ENCODE results near the gene ARHGEF6. TPM values are rescaled to one million over a fixed set of nuclear protein-coding genes. Genes with fewer than 3 reads are reported as not detected.
A peak's percentile ranks its signal among the peaks of the same experiment; 100 is the strongest.
"Not testable (repeated sequence)": the region's sequence is repeated elsewhere in the genome, so short reads cannot be mapped to it uniquely, and the experiment has no call there.

Gene ARHGEF6
- 10 to 100 TPM; 36.1 to 43.2 (median 38.6) TPM for total RNA-seq
- 17.1 TPM for polyA plus RNA-seq
- long read RNA-seq, donor 1, full-length matches to known transcripts, result 20 of 71 reads
- long read RNA-seq, donor 1, partial matches to known transcripts, result 9 of 71 reads
- long read RNA-seq, donor 1, other reads (novel, unspliced or antisense), result 42 of 71 reads
- long read RNA-seq, donor 2, full-length matches to known transcripts, result 7 of 18 reads
- long read RNA-seq, donor 2, partial matches to known transcripts, result 1 of 18 reads
- long read RNA-seq, donor 2, other reads (novel, unspliced or antisense), result 10 of 18 reads
- long read RNA-seq, donor 3, full-length matches to known transcripts, result 38 of 136 reads
- long read RNA-seq, donor 3, partial matches to known transcripts, result 23 of 136 reads
- long read RNA-seq, donor 3, other reads (novel, unspliced or antisense), result 75 of 136 reads
- long read RNA-seq, donor 4, full-length matches to known transcripts, result 11 of 27 reads
- long read RNA-seq, donor 4, partial matches to known transcripts, result 0 of 27 reads
- long read RNA-seq, donor 4, other reads (novel, unspliced or antisense), result 16 of 27 reads

- no peak for DNase-seq
These were observed at the start of gene ARHGEF6 for GRCh38 chrX:136780763-136781162. TSS of gene ARHGEF6 (minus strand) at chrX:136780932. CDS start at chrX:136780882, 50 bp downstream.

GRCh38 chrX:136829413-136829812 lies 48.7 kb upstream of the ARHGEF6 start:
- H3K27ac ChIP-seq (ENCODE audit: low read length), result no peak overlapping the region
- no peaks in the 10 kb centered on the region for H3K4me1 ChIP-seq (ENCODE audit: control insufficient read depth, insufficient read depth, low read length)
- no peaks in the 10 kb centered on the region for H3K27me3 ChIP-seq (ENCODE audit: control insufficient read depth, insufficient read depth)
- 69% methylated on average over 5 of the region's 5 CpGs for whole genome bisulfite sequencing
- no peaks in the 10 kb centered on the region for H3K9me3 ChIP-seq (ENCODE audit: control insufficient read depth, low read length)
- H3K4me3 ChIP-seq (ENCODE audit: low read length), result no peak overlapping the region
- intact Hi-C loops (cut with DNase I), result no loop called here
- ATAC-seq (no peak), DNase-seq (no peak)

More at GRCh38 chrX:136780763-136781162, at the start of gene ARHGEF6:
- peak within 1 kb of the TSS; percentile 52 for H3K27ac ChIP-seq (ENCODE audit: low read length)
- peak in 1 of 2 donors; percentile 45 for ATAC-seq
- peak within 1 kb of the TSS; percentile 56 for H3K4me3 ChIP-seq (ENCODE audit: low read length)
- H3K4me1 ChIP-seq (ENCODE audit: control insufficient read depth, insufficient read depth, low read length), result peaks cover 2% of the 10 kb centered on the region
- no peaks in the 10 kb centered on the region for H3K27me3 ChIP-seq (ENCODE audit: control insufficient read depth, insufficient read depth)
- H3K9me3 ChIP-seq (ENCODE audit: control insufficient read depth, low read length), result no peaks in the 10 kb centered on the region
- 36% methylated on average over 10 of the region's 10 CpGs for WGBS
- intact Hi-C loops (cut with DNase I), result no loop called here

- no peak for DNase-seq
- ATAC-seq, result peak in 1 of 2 donors; percentile 23
- intact Hi-C loops (cut with DNase I), result no loop called here
- Histone ChIP-seq H3K9me3 (ENCODE audit: control insufficient read depth, low read length) (no peaks in the 10 kb centered on the region), H3K4me1 (ENCODE audit: control insufficient read depth, insufficient read depth, low read length) (no peaks in the 10 kb centered on the region), H3K27me3 (ENCODE audit: control insufficient read depth, insufficient read depth) (no peaks in the 10 kb centered on the region), H3K4me3 (ENCODE audit: low read length) (no peak overlapping the region), H3K27ac (ENCODE audit: low read length) (no peak overlapping the region)
- 59% methylated on average over 1 of the region's 1 CpG for WGBS
These were observed 48.1 kb upstream of the ARHGEF6 start for GRCh38 chrX:136828830-136829229.

- Histone ChIP-seq H3K4me1 (ENCODE audit: control insufficient read depth, insufficient read depth, low read length) (no peaks in the 10 kb centered on the region), H3K27me3 (ENCODE audit: control insufficient read depth, insufficient read depth) (no peaks in the 10 kb centered on the region)
- intact Hi-C loops (cut with DNase I), result no loop called here
These were observed 46.3 kb upstream of the ARHGEF6 start for GRCh38 chrX:136827026-136827425.

GRCh38 chrX:136825771-136826170 lies 45.0 kb upstream of the ARHGEF6 start:
- no peaks in the 10 kb centered on the region for H3K9me3 ChIP-seq (ENCODE audit: control insufficient read depth, low read length)
- intact Hi-C loops (cut with DNase I), result no loop called here
- ATAC-seq, result no peak
- no peak overlapping the region for H3K27ac ChIP-seq (ENCODE audit: low read length)
- no peaks in the 10 kb centered on the region for H3K27me3 ChIP-seq (ENCODE audit: control insufficient read depth, insufficient read depth)
- H3K4me3 ChIP-seq (ENCODE audit: low read length), result no peak overlapping the region
- WGBS, result 86% methylated on average over 2 of the region's 2 CpGs
- no peaks in the 10 kb centered on the region for H3K4me1 ChIP-seq (ENCODE audit: control insufficient read depth, insufficient read depth, low read length)
- no peak for DNase-seq

More at GRCh38 chrX:136827026-136827425, 46.3 kb upstream of the ARHGEF6 start:
- ATAC-seq (no peak), DNase-seq (no peak)
- Histone ChIP-seq H3K9me3 (ENCODE audit: control insufficient read depth, low read length) (no peaks in the 10 kb centered on the region), H3K27ac (ENCODE audit: low read length) (no peak overlapping the region), H3K4me3 (ENCODE audit: low read length) (no peak overlapping the region)
- WGBS, result 48% methylated on average over 3 of the region's 3 CpGs

GRCh38 chrX:136823175-136823574 lies 42.4 kb upstream of the ARHGEF6 start:
- peak overlapping the region; percentile 30 for H3K27ac ChIP-seq (ENCODE audit: low read length)
- ATAC-seq (no peak), DNase-seq (no peak)
- H3K4me1 ChIP-seq (ENCODE audit: control insufficient read depth, insufficient read depth, low read length), result no peaks in the 10 kb centered on the region
- no peaks in the 10 kb centered on the region for H3K27me3 ChIP-seq (ENCODE audit: control insufficient read depth, insufficient read depth)
- H3K9me3 ChIP-seq (ENCODE audit: control insufficient read depth, low read length), result no peaks in the 10 kb centered on the region
- WGBS, result 100% methylated on average over 1 of the region's 1 CpG
- intact Hi-C loops (cut with DNase I), result no loop called here
- H3K4me3 ChIP-seq (ENCODE audit: low read length), result no peak overlapping the region

- H3K4me3 ChIP-seq (ENCODE audit: low read length), result no peak overlapping the region
- H3K4me1 ChIP-seq (ENCODE audit: control insufficient read depth, insufficient read depth, low read length), result no peaks in the 10 kb centered on the region
- 77% methylated on average over 5 of the region's 5 CpGs for WGBS
- peak overlapping the region; percentile 30 for H3K27ac ChIP-seq (ENCODE audit: low read length)
- H3K9me3 ChIP-seq (ENCODE audit: control insufficient read depth, low read length), result no peaks in the 10 kb centered on the region
- DNase-seq (no peak), ATAC-seq (peak in 1 of 2 donors; percentile 31)
- intact Hi-C loops (cut with DNase I), result no loop called here
- H3K27me3 ChIP-seq (ENCODE audit: control insufficient read depth, insufficient read depth), result no peaks in the 10 kb centered on the region
These were observed 41.8 kb upstream of the ARHGEF6 start for GRCh38 chrX:136822337-136823095.

GRCh38 chrX:136819756-136820155 lies 39.0 kb upstream of the ARHGEF6 start:
- H3K27ac ChIP-seq (ENCODE audit: low read length); DNase-seq; H3K27me3 ChIP-seq (ENCODE audit: control insufficient read depth, insufficient read depth); H3K9me3 ChIP-seq (ENCODE audit: control insufficient read depth, low read length); intact Hi-C loops (cut with DNase I); ATAC-seq; H3K4me1 ChIP-seq (ENCODE audit: control insufficient read depth, insufficient read depth, low read length); H3K4me3 ChIP-seq (ENCODE audit: low read length): not testable (repeated sequence)
- 77% methylated on average over 9 of the region's 9 CpGs for WGBS

- ATAC-seq (no peak), DNase-seq (no peak)
- Histone ChIP-seq H3K4me1 (ENCODE audit: control insufficient read depth, insufficient read depth, low read length) (no peaks in the 10 kb centered on the region), H3K9me3 (ENCODE audit: control insufficient read depth, low read length) (no peaks in the 10 kb centered on the region), H3K27me3 (ENCODE audit: control insufficient read depth, insufficient read depth) (no peaks in the 10 kb centered on the region), H3K4me3 (ENCODE audit: low read length) (no peak overlapping the region), H3K27ac (ENCODE audit: low read length) (no peak overlapping the region)
- WGBS, result 48% methylated on average over 5 of the region's 5 CpGs
- intact Hi-C loops (cut with DNase I), result no loop called here
These were observed 38.4 kb upstream of the ARHGEF6 start for GRCh38 chrX:136819031-136819703.

GRCh38 chrX:136816975-136817374 lies 36.2 kb upstream of the ARHGEF6 start:
- 75% methylated on average over 3 of the region's 3 CpGs for WGBS
- H3K4me3 ChIP-seq (ENCODE audit: low read length), result no peak overlapping the region
- H3K9me3 ChIP-seq (ENCODE audit: control insufficient read depth, low read length), result no peaks in the 10 kb centered on the region
- no peak overlapping the region for H3K27ac ChIP-seq (ENCODE audit: low read length)
- H3K27me3 ChIP-seq (ENCODE audit: control insufficient read depth, insufficient read depth), result no peaks in the 10 kb centered on the region
- no peak for DNase-seq
- ATAC-seq, result no peak
- intact Hi-C loops (cut with DNase I), result no loop called here
- no peaks in the 10 kb centered on the region for H3K4me1 ChIP-seq (ENCODE audit: control insufficient read depth, insufficient read depth, low read length)
